Measurements from ENCODE around the gene CYREN.
"Not testable (repeated sequence)": the region's sequence is repeated elsewhere in the genome, so short reads cannot be mapped to it uniquely, and the experiment has no call there.

GRCh38 chr7:135211946-135212685, 41.6 kb upstream of the CYREN start:
- not testable (repeated sequence) for TF ChIP-seq POLR2AphosphoS5 (IDR thresholded peaks at IDR 0.05; ENCODE audit: borderline replicate concordance, low read depth, low read length); EZH2 (IDR thresholded peaks at IDR 0.05)
